ENCODE data around the gene FILIP1L. TPM values are rescaled to one million over a fixed set of nuclear protein-coding genes. Genes with fewer than 3 reads are reported as not detected.

Gene FILIP1L
- polyA plus RNA-seq, 1 donor (not counting 4 experiments of a cell fraction or from before 2014, with no cell fraction given): 14.7 TPM

DNA sequence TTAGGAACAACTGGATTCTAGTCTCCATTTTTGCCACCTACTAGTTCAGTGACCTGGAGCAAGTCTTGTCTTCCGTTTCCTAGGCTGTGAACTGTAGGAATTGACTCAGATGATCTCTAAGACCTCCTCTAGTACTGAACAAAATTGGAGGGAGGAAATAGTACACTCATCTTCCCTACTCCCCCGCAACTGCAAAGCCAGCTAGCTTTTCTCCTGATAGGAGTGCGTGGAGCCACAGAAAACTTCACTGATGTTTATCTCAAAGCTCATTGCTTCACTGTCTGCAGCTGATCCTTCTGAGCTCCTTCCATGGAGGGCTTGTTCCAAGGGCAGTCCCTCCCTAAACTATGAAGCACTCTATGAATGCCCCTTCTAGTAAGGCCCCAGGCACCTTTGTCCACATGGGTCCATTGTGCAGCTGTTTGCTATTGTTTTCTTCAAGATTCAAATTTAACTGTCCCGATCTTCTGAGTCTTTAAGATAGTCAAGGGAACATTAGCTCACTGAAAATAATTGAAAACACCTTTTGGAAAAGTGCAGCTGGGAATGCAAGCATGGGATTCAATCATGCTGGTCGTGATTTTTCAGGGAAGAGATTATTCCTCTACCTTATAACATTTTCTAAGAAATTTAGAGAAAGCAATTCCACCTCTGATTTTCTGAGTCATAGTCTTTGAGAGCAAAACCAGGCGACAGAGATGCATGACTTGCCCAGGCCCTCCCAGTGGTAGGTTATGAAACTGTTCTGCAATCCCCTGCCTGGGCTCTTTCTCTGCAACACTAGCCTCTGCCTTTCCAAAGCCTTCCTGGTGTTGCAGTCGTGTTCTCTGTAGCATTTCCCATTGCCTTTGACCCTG is 24.3 kb downstream of the FILIP1L start:
- no peaks in the 10 kb centered on the region for H3K9me3 ChIP-seq (ENCODE audit: control insufficient read depth, low read depth, low read length)
- H3K4me3 ChIP-seq (ENCODE audit: control insufficient read depth in 2 of 3, extremely low read depth in 1 of 3, insufficient read depth in 2 of 3, low read depth in 1 of 3, low read length in 3 of 3): no peak overlapping the region
- no peaks in the 10 kb centered on the region for H3K36me3 ChIP-seq (ENCODE audit: control insufficient read depth in 2 of 2, extremely low read depth in 1 of 2, insufficient read depth in 2 of 2, low read length in 2 of 2)
- no peaks in the 10 kb centered on the region for H3K4me1 ChIP-seq (ENCODE audit: control insufficient read depth, extremely low read depth, insufficient read depth, low read length)
- H3K79me2 ChIP-seq (ENCODE audit: control insufficient read depth, insufficient read depth, low read length): no peaks in the 10 kb centered on the region
- TF ChIP-seq EZH2 (IDR thresholded peaks at IDR 0.05; ENCODE audit: low read length): no peak
- peak; percentile 55 to 82 (median 80) for TF ChIP-seq CTCF (optimal IDR thresholded peaks at IDR 0.05 in 1 of 3, IDR thresholded peaks at IDR 0.05 in 1 of 3, conservative IDR thresholded peaks at IDR 0.05 in 1 of 3; ENCODE audit: extremely low read depth in 1 of 3, insufficient read depth in 2 of 3, low read length in 3 of 3)
- no peak overlapping the region for H3K4me2 ChIP-seq (ENCODE audit: control insufficient read depth, extremely low read depth, insufficient read depth, low read depth, low read length)
- no peaks in the 10 kb centered on the region for H3K9me1 ChIP-seq (ENCODE audit: control insufficient read depth, extremely low read depth, insufficient read depth, low read length)
- H3K27me3 ChIP-seq (ENCODE audit: control insufficient read depth, extremely low read depth, insufficient read depth, low read length): no peaks in the 10 kb centered on the region
- H2AFZ ChIP-seq (ENCODE audit: control insufficient read depth, low read length): no peak overlapping the region
- FAIRE-seq (peak; percentile 36), DNase-seq (ENCODE audit: low read depth, low spot score) (no peak)
- H3K27ac ChIP-seq (ENCODE audit: control insufficient read depth, insufficient read depth, low read length): no peak overlapping the region
- H3K9ac ChIP-seq (ENCODE audit: control insufficient read depth, extremely low read depth, insufficient read depth, low read length): no peak overlapping the region
- no peaks in the 10 kb centered on the region for H4K20me1 ChIP-seq (ENCODE audit: control insufficient read depth, extremely low read depth, insufficient read depth, low read length)
- dilution Hi-C loops (cut with MboI; ENCODE audit: extremely low pct_ligation_motif_present, low sequenced_read_pairs): no loop called here

DNA sequence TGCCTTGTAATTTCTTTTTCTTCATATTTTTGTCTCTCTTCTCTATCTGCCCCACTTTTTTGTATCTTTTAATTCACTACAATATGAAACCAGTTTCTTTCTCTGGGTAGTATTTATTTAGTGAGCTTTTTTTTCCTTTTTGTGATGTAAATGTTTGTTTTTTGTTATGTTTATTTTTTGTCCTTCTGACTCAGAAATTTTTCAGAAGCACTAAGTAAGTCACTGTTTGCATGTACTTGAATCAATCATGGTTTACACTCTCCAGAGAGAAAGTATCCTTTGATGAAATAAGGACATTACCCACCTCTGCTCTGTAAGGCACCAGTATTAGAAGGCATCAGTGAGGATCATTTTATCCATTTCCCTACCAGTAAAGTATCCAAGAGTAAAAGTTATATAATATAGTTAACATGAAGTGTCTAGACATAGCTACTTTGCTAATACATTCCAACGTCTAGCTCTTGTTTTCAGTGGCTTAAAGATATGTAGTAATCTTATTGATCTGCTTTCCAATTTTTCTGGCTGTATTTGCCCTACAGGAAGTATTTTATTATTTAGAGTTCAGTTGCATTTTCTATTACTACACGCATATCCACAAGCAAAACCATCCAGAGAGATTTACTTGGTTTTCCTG is 25.4 kb downstream of the FILIP1L start:
- H3K4me1 ChIP-seq (ENCODE audit: control insufficient read depth, extremely low read depth, insufficient read depth, low read length): no peaks in the 10 kb centered on the region
- no peaks in the 10 kb centered on the region for H3K9me3 ChIP-seq (ENCODE audit: control insufficient read depth, low read depth, low read length)
- DNase-seq (ENCODE audit: low read depth, low spot score) (no peak), FAIRE-seq (no peak)
- H2AFZ ChIP-seq (ENCODE audit: control insufficient read depth, low read length): no peak overlapping the region
- TF ChIP-seq CTCF (optimal IDR thresholded peaks at IDR 0.05 in 1 of 3, IDR thresholded peaks at IDR 0.05 in 1 of 3, conservative IDR thresholded peaks at IDR 0.05 in 1 of 3; ENCODE audit: extremely low read depth in 1 of 3, insufficient read depth in 2 of 3, low read length in 3 of 3): no peak
- no peak for TF ChIP-seq EZH2 (IDR thresholded peaks at IDR 0.05; ENCODE audit: low read length)
- H3K4me3 ChIP-seq (ENCODE audit: control insufficient read depth in 2 of 3, extremely low read depth in 1 of 3, insufficient read depth in 2 of 3, low read depth in 1 of 3, low read length in 3 of 3): no peak overlapping the region
- H3K27me3 ChIP-seq (ENCODE audit: control insufficient read depth, extremely low read depth, insufficient read depth, low read length): no peaks in the 10 kb centered on the region
- dilution Hi-C loops (cut with MboI; ENCODE audit: extremely low pct_ligation_motif_present, low sequenced_read_pairs): no loop called here
- no peak overlapping the region for H3K9ac ChIP-seq (ENCODE audit: control insufficient read depth, extremely low read depth, insufficient read depth, low read length)
- no peak overlapping the region for H3K27ac ChIP-seq (ENCODE audit: control insufficient read depth, insufficient read depth, low read length)
- H3K36me3 ChIP-seq (ENCODE audit: control insufficient read depth in 2 of 2, extremely low read depth in 1 of 2, insufficient read depth in 2 of 2, low read length in 2 of 2): no peaks in the 10 kb centered on the region
- no peak overlapping the region for H3K4me2 ChIP-seq (ENCODE audit: control insufficient read depth, extremely low read depth, insufficient read depth, low read depth, low read length)
- no peaks in the 10 kb centered on the region for H4K20me1 ChIP-seq (ENCODE audit: control insufficient read depth, extremely low read depth, insufficient read depth, low read length)
- no peaks in the 10 kb centered on the region for H3K79me2 ChIP-seq (ENCODE audit: control insufficient read depth, insufficient read depth, low read length)
- no peaks in the 10 kb centered on the region for H3K9me1 ChIP-seq (ENCODE audit: control insufficient read depth, extremely low read depth, insufficient read depth, low read length)

All from keratinocyte (primary cell).